ENCODE results near the gene CXCR5.
A peak's percentile ranks its signal among the peaks of the same experiment; 100 is the strongest.

The CXCR5 gene

GRCh38 chr11:118856314-118856713, 27.4 kb upstream of the CXCR5 start:
- H3K4me1 Mint-ChIP-seq (ENCODE audit: low read depth): peaks cover 9% of the 10 kb centered on the region
- no peak overlapping the region for H3K4me3 Mint-ChIP-seq
- DNase-seq (ENCODE audit: low spot score): no peak
- no peaks in the 10 kb centered on the region for H3K27me3 Mint-ChIP-seq (ENCODE audit: low read depth)
- no peaks in the 10 kb centered on the region for H3K36me3 Mint-ChIP-seq (ENCODE audit: low read depth)
- H3K9me3 Mint-ChIP-seq: no peaks in the 10 kb centered on the region
- no peak overlapping the region for H3K27ac Mint-ChIP-seq

GRCh38 chr11:118857385-118857784, 26.3 kb upstream of the CXCR5 start:
- Mint-ChIP-seq H3K4me3 (no peak overlapping the region), H3K27ac (no peak overlapping the region), H3K4me1 (ENCODE audit: low read depth) (peaks cover 6% of the 10 kb centered on the region), H3K9me3 (no peaks in the 10 kb centered on the region), H3K36me3 (ENCODE audit: low read depth) (no peaks in the 10 kb centered on the region), H3K27me3 (ENCODE audit: low read depth) (no peaks in the 10 kb centered on the region)
- no peak for DNase-seq (ENCODE audit: low spot score)

GRCh38 chr11:118859973-118860372, 23.7 kb upstream of the CXCR5 start:
- Mint-ChIP-seq H3K36me3 (ENCODE audit: low read depth) (no peaks in the 10 kb centered on the region), H3K27ac (no peak overlapping the region), H3K4me3 (no peak overlapping the region)

GRCh38 chr11:118868659-118869058, 15.0 kb upstream of the CXCR5 start:
- Mint-ChIP-seq H3K27me3 (ENCODE audit: low read depth) (no peaks in the 10 kb centered on the region), H3K9me3 (no peaks in the 10 kb centered on the region), H3K27ac (no peak overlapping the region), H3K4me1 (ENCODE audit: low read depth) (peaks cover 29% of the 10 kb centered on the region), H3K36me3 (ENCODE audit: low read depth) (no peaks in the 10 kb centered on the region), H3K4me3 (no peak overlapping the region)
- DNase-seq (ENCODE audit: low spot score): no peak

More at GRCh38 chr11:118859973-118860372, 23.7 kb upstream of the CXCR5 start:
- no peak for DNase-seq (ENCODE audit: low spot score)
- H3K9me3 Mint-ChIP-seq: no peaks in the 10 kb centered on the region
- no peaks in the 10 kb centered on the region for H3K27me3 Mint-ChIP-seq (ENCODE audit: low read depth)
- H3K4me1 Mint-ChIP-seq (ENCODE audit: low read depth): peaks cover 4% of the 10 kb centered on the region

- H3K36me3 Mint-ChIP-seq (ENCODE audit: low read depth): no peaks in the 10 kb centered on the region
- H3K4me1 Mint-ChIP-seq (ENCODE audit: low read depth): peaks cover 43% of the 10 kb centered on the region
- no peaks in the 10 kb centered on the region for H3K9me3 Mint-ChIP-seq
- H3K27ac Mint-ChIP-seq: peak overlapping the region; percentile 97
- peak overlapping the region; percentile 75 for H3K4me3 Mint-ChIP-seq
- no peak for DNase-seq (ENCODE audit: low spot score)
- no peaks in the 10 kb centered on the region for H3K27me3 Mint-ChIP-seq (ENCODE audit: low read depth)
These were observed 13.0 kb upstream of the CXCR5 start for GRCh38 chr11:118870396-118871343.

GRCh38 chr11:118872403-118872821, 11.3 kb upstream of the CXCR5 start:
- H3K4me1 Mint-ChIP-seq (ENCODE audit: low read depth): peaks cover 58% of the 10 kb centered on the region
- no peaks in the 10 kb centered on the region for H3K27me3 Mint-ChIP-seq (ENCODE audit: low read depth)
- H3K36me3 Mint-ChIP-seq (ENCODE audit: low read depth): peaks cover 3% of the 10 kb centered on the region
- H3K4me3 Mint-ChIP-seq: peak overlapping the region; percentile 39
- DNase-seq (ENCODE audit: low spot score): no peak
- peak overlapping the region; percentile 78 for H3K27ac Mint-ChIP-seq
- H3K9me3 Mint-ChIP-seq: no peaks in the 10 kb centered on the region

GRCh38 chr11:118873804-118874203, 9.9 kb upstream of the CXCR5 start:
- H3K27me3 Mint-ChIP-seq (ENCODE audit: low read depth): no peaks in the 10 kb centered on the region
- peaks cover 3% of the 10 kb centered on the region for H3K36me3 Mint-ChIP-seq (ENCODE audit: low read depth)
- H3K4me3 Mint-ChIP-seq: no peak overlapping the region

GRCh38 chr11:118876286-118876685, 7.4 kb upstream of the CXCR5 start:
- DNase-seq (ENCODE audit: low spot score): no peak
- Mint-ChIP-seq H3K4me3 (peak overlapping the region; percentile 84), H3K36me3 (ENCODE audit: low read depth) (peaks cover 3% of the 10 kb centered on the region), H3K27ac (peak overlapping the region; percentile 99), H3K9me3 (no peaks in the 10 kb centered on the region), H3K4me1 (ENCODE audit: low read depth) (peaks cover 70% of the 10 kb centered on the region), H3K27me3 (ENCODE audit: low read depth) (no peaks in the 10 kb centered on the region)

More at GRCh38 chr11:118873804-118874203, 9.9 kb upstream of the CXCR5 start:
- Mint-ChIP-seq H3K4me1 (ENCODE audit: low read depth) (peaks cover 70% of the 10 kb centered on the region), H3K27ac (no peak overlapping the region), H3K9me3 (no peaks in the 10 kb centered on the region)
- no peak for DNase-seq (ENCODE audit: low spot score)

GRCh38 chr11:118877487-118878162, 6.1 kb upstream of the CXCR5 start:
- H3K36me3 Mint-ChIP-seq (ENCODE audit: low read depth): peaks cover 3% of the 10 kb centered on the region
- no peak for DNase-seq (ENCODE audit: low spot score)
- H3K27me3 Mint-ChIP-seq (ENCODE audit: low read depth): no peaks in the 10 kb centered on the region
- H3K4me3 Mint-ChIP-seq: peak overlapping the region; percentile 84
- H3K27ac Mint-ChIP-seq: peak overlapping the region; percentile 99
- peaks cover 75% of the 10 kb centered on the region for H3K4me1 Mint-ChIP-seq (ENCODE audit: low read depth)
- H3K9me3 Mint-ChIP-seq: no peaks in the 10 kb centered on the region

GRCh38 chr11:118878163-118878563, 5.5 kb upstream of the CXCR5 start:
- Mint-ChIP-seq H3K27ac (peak overlapping the region; percentile 55), H3K4me1 (ENCODE audit: low read depth) (peaks cover 75% of the 10 kb centered on the region), H3K9me3 (no peaks in the 10 kb centered on the region), H3K4me3 (peak overlapping the region; percentile 25), H3K36me3 (ENCODE audit: low read depth) (peaks cover 3% of the 10 kb centered on the region), H3K27me3 (ENCODE audit: low read depth) (no peaks in the 10 kb centered on the region)
- DNase-seq (ENCODE audit: low spot score): no peak

- H3K9me3 Mint-ChIP-seq: no peaks in the 10 kb centered on the region
- DNase-seq (ENCODE audit: low spot score): peak; percentile 51
- peak overlapping the region; percentile 8 for H3K4me3 Mint-ChIP-seq
- no peaks in the 10 kb centered on the region for H3K27me3 Mint-ChIP-seq (ENCODE audit: low read depth)
- peak overlapping the region; percentile 9 for H3K27ac Mint-ChIP-seq
- peaks cover 65% of the 10 kb centered on the region for H3K4me1 Mint-ChIP-seq (ENCODE audit: low read depth)
- peaks cover 3% of the 10 kb centered on the region for H3K36me3 Mint-ChIP-seq (ENCODE audit: low read depth)
These were observed 2.5 kb upstream of the CXCR5 start for GRCh38 chr11:118881228-118881627.

GRCh38 chr11:118882491-118882890, 1.2 kb upstream of the CXCR5 start:
- no peaks in the 10 kb centered on the region for H3K27me3 Mint-ChIP-seq (ENCODE audit: low read depth)
- H3K27ac Mint-ChIP-seq: peak overlapping the region; percentile 50
- no peaks in the 10 kb centered on the region for H3K9me3 Mint-ChIP-seq
- H3K36me3 Mint-ChIP-seq (ENCODE audit: low read depth): no peaks in the 10 kb centered on the region
- H3K4me3 Mint-ChIP-seq: peak overlapping the region; percentile 37
- peaks cover 52% of the 10 kb centered on the region for H3K4me1 Mint-ChIP-seq (ENCODE audit: low read depth)
- DNase-seq (ENCODE audit: low spot score): peak; percentile 35

GRCh38 chr11:118883004-118883367, 706 bp upstream of the CXCR5 start:
- Mint-ChIP-seq H3K36me3 (ENCODE audit: low read depth) (no peaks in the 10 kb centered on the region), H3K4me3 (peak overlapping the region; percentile 13), H3K27me3 (ENCODE audit: low read depth) (no peaks in the 10 kb centered on the region), H3K4me1 (ENCODE audit: low read depth) (peaks cover 47% of the 10 kb centered on the region), H3K27ac (peak overlapping the region; percentile 50), H3K9me3 (no peaks in the 10 kb centered on the region)
- DNase-seq (ENCODE audit: low spot score): no peak

GRCh38 chr11:118884875-118885274, 1.2 kb downstream of the CXCR5 start:
- Mint-ChIP-seq H3K9me3 (no peaks in the 10 kb centered on the region), H3K27me3 (ENCODE audit: low read depth) (no peaks in the 10 kb centered on the region), H3K27ac (no peak overlapping the region), H3K4me3 (no peak overlapping the region), H3K36me3 (ENCODE audit: low read depth) (no peaks in the 10 kb centered on the region), H3K4me1 (ENCODE audit: low read depth) (peaks cover 35% of the 10 kb centered on the region)
- no peak for DNase-seq (ENCODE audit: low spot score)
